Lower lobe of right lung (tissue), 2 donors: ENCODE data around the gene NGF. TPM values are rescaled to one million over a fixed set of nuclear protein-coding genes. Genes with fewer than 3 reads are reported as not detected.

Experiments used
- ATAC-seq, 2 donors: fragments of 200-7000 bp; cut with Tn5 transposase; one replicate each; pipeline ENCODE4 v1.9.1; 2020 to 2022; ENCODE audit warnings: mild to moderate bottlenecking in 2 of 2, moderate library complexity in 2 of 2
- DNase-seq: peaks from one replicate; pipeline ENCODE4 v3.0.0-alpha.2; 2020
- H3K27ac ChIP-seq: fragments of 200-600 bp; one replicate; pipeline ENCODE4 v1.8.0; 2022
- H3K27me3 ChIP-seq: fragments of 200-600 bp; one replicate; pipeline ENCODE4 v1.8.0; 2022; ENCODE audit warnings: low read depth
- H3K36me3 ChIP-seq: fragments of 200-600 bp; one replicate; pipeline ENCODE4 v1.8.0; 2022; ENCODE audit warnings: mild to moderate bottlenecking
- H3K4me1 ChIP-seq: fragments of 200-600 bp; one replicate; pipeline ENCODE4 v1.8.0; 2022
- H3K4me3 ChIP-seq: fragments of 200-600 bp; one replicate; pipeline ENCODE4 v1.8.0; 2022; ENCODE audit warnings: mild to moderate bottlenecking
- H3K9me3 ChIP-seq: fragments of 200-600 bp; one replicate; pipeline ENCODE4 v1.8.0; 2022
- CTCF ChIP-seq: fragments of 200-600 bp; IDR thresholded peaks from one replicate; pipeline ENCODE4 v1.8.0; 2022; ENCODE audit warnings: antibody characterized with exemption, mild to moderate bottlenecking
- intact Hi-C: fragments of 100-400 bp; cut with DNase I; formaldehyde crosslinking; loops from one replicate; pipeline ENCODE4 v1.11.0; 2022
- total RNA-seq: library from RNA; stranded (reverse); fragmentation: NEBNext Ultra II Directional; extraction: Animal tissue kit (Norgen Biotek cat#: 25700); gene quantifications from one replicate; pipeline ENCODE4 v1.2.1, GENCODE V29; 2021
- donor health status: DM: no; HTN: yes; CAD: no; lungs with severe emphysema.

Gene NGF
- total RNA-seq, 1 donor from 2014 or later = 0.97 TPM

GRCh38 chr1:115237507-115237906, 100.5 kb downstream of the NGF start:
- TF ChIP-seq CTCF = no peak
- Histone ChIP-seq H3K9me3 (no peaks in the 10 kb centered on the region), H3K27me3 (no peaks in the 10 kb centered on the region), H3K27ac (no peak overlapping the region), H3K4me3 (no peak overlapping the region), H3K4me1 (no peaks in the 10 kb centered on the region), H3K36me3 (no peaks in the 10 kb centered on the region)
- intact Hi-C loops = no loop called here
- ATAC-seq (no peak), DNase-seq (no peak)

GRCh38 chr1:115237023-115237422, 101.0 kb downstream of the NGF start:
- Histone ChIP-seq H3K27me3 (no peaks in the 10 kb centered on the region), H3K4me3 (no peak overlapping the region), H3K36me3 (no peaks in the 10 kb centered on the region), H3K9me3 (no peaks in the 10 kb centered on the region), H3K4me1 (no peaks in the 10 kb centered on the region), H3K27ac (no peak overlapping the region)
- intact Hi-C loops = no loop called here
- ATAC-seq = no peak
- DNase-seq = no peak
- TF ChIP-seq CTCF = no peak

Other genes with a start within 250 kb of the NGF start
- gene TSPAN2, start 248.7 kb downstream of the NGF start, total RNA-seq = 4.3 TPM